ENCODE results near the gene KDF1. TPM values are rescaled to one million over a fixed set of nuclear protein-coding genes. Genes with fewer than 3 reads are reported as not detected.

KDF1 gene
- total and polyA plus RNA-seq, 2 of the 13 experiments (the other 11 are each of a cell fraction or from before 2014, with no cell fraction given): 1.9 to 4.9 TPM

DNA sequence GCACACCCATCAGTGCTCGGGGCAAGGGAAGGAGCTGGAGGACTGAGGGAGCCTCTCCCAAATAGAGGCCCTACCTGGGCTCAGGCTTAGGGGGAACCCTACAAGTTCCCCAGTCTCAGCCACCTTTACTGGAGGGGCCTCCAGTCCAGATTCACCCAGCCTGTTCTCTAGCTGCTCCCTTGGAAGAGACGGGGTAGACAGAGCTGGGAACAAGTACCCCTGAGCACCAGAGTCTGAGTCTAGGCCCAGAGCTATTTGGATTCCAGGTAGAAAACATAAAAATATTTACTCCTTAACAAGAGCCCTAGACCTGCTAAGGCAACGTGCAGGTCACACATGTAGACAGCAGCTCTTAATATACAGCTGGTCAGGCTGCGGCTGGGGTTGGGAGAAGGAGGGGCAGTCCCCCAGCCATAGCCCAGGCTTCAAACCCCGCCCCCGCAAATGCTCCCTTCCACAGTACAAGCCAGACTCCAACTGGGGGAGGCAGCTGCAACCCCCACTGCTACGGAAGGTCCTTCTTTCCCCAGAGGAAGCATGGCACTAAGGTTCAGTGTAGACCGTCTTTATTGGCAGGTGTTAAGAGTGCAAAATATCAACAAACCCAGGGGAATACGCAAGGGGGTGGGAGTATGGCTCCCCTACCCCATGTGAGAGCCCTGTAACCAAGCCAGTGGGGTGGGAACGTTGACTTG lies 44.4 kb upstream of the KDF1 start (continued):
- TF ChIP-seq, protein P1, sequence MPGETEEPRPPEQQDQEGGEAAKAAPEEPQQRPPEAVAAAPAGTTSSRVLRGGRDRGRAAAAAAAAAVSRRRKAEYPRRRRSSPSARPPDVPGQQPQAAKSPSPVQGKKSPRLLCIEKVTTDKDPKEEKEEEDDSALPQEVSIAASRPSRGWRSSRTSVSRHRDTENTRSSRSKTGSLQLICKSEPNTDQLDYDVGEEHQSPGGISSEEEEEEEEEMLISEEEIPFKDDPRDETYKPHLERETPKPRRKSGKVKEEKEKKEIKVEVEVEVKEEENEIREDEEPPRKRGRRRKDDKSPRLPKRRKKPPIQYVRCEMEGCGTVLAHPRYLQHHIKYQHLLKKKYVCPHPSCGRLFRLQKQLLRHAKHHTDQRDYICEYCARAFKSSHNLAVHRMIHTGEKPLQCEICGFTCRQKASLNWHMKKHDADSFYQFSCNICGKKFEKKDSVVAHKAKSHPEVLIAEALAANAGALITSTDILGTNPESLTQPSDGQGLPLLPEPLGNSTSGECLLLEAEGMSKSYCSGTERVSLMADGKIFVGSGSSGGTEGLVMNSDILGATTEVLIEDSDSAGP (CRISPR knock-in tag; IDR thresholded peaks at IDR 0.05; ENCODE audit: borderline replicate concordance): peak; percentile 6; the same call in 1 of the 2 replicates
- TF ChIP-seq, protein P2, sequence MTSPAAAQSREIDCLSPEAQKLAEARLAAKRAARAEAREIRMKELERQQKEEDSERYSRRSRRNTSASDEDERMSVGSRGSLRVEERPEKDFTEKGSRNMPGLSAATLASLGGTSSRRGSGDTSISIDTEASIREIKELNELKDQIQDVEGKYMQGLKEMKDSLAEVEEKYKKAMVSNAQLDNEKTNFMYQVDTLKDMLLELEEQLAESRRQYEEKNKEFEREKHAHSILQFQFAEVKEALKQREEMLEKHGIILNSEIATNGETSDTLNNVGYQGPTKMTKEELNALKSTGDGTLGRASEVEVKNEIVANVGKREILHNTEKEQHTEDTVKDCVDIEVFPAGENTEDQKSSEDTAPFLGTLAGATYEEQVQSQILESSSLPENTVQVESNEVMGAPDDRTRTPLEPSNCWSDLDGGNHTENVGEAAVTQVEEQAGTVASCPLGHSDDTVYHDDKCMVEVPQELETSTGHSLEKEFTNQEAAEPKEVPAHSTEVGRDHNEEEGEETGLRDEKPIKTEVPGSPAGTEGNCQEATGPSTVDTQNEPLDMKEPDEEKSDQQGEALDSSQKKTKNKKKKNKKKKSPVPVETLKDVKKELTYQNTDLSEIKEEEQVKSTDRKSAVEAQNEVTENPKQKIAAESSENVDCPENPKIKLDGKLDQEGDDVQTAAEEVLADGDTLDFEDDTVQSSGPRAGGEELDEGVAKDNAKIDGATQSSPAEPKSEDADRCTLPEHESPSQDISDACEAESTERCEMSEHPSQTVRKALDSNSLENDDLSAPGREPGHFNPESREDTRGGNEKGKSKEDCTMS (CRISPR knock-in tag; conservative IDR thresholded peaks at IDR 0.05): no peak
- TF ChIP-seq, protein P3, sequence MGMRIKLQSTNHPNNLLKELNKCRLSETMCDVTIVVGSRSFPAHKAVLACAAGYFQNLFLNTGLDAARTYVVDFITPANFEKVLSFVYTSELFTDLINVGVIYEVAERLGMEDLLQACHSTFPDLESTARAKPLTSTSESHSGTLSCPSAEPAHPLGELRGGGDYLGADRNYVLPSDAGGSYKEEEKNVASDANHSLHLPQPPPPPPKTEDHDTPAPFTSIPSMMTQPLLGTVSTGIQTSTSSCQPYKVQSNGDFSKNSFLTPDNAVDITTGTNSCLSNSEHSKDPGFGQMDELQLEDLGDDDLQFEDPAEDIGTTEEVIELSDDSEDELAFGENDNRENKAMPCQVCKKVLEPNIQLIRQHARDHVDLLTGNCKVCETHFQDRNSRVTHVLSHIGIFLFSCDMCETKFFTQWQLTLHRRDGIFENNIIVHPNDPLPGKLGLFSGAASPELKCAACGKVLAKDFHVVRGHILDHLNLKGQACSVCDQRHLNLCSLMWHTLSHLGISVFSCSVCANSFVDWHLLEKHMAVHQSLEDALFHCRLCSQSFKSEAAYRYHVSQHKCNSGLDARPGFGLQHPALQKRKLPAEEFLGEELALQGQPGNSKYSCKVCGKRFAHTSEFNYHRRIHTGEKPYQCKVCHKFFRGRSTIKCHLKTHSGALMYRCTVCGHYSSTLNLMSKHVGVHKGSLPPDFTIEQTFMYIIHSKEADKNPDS (CRISPR knock-in tag; IDR thresholded peaks at IDR 0.05): no peak
- no peak for TF ChIP-seq RELA (CRISPR knock-in tag; IDR thresholded peaks at IDR 0.05)
- TF ChIP-seq, protein P4, sequence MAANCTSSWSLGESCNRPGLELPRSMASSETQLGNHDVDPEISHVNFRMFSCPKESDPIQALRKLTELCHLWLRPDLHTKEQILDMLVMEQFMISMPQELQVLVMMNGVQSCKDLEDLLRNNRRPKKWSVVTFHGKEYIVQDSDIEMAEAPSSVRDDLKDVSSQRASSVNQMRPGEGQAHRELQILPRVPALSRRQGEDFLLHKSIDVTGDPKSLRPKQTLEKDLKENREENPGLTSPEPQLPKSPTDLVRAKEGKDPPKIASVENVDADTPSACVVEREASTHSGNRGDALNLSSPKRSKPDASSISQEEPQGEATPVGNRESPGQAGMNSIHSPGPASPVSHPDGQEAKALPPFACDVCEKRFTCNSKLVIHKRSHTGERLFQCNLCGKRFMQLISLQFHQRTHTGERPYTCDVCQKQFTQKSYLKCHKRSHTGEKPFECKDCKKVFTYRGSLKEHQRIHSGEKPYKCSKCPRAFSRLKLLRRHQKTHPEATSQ (CRISPR knock-in tag; IDR thresholded peaks at IDR 0.05; ENCODE audit: borderline replicate concordance): no peak
- no peak for TF ChIP-seq SRSF4 (IDR thresholded peaks at IDR 0.05; ENCODE audit: low read depth, low read length, poor library complexity, severe bottlenecking)
- TF ChIP-seq ZSCAN29 (CRISPR knock-in tag; conservative IDR thresholded peaks at IDR 0.05): no peak
- TF ChIP-seq, protein P5, sequence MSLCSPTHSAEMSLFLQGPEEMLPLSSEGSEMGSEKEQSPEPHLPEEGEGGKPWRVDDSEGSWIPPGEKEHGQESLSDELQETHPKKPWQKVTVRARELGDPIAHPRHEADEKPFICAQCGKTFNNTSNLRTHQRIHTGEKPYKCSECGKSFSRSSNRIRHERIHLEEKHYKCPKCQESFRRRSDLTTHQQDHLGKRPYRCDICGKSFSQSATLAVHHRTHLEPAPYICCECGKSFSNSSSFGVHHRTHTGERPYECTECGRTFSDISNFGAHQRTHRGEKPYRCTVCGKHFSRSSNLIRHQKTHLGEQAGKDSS (CRISPR knock-in tag; IDR thresholded peaks at IDR 0.05; ENCODE audit: borderline replicate concordance, low read depth): 0 out of 2 replicates have a peak, but pooled peaks have one; percentile 29
- TF ChIP-seq, protein P6, sequence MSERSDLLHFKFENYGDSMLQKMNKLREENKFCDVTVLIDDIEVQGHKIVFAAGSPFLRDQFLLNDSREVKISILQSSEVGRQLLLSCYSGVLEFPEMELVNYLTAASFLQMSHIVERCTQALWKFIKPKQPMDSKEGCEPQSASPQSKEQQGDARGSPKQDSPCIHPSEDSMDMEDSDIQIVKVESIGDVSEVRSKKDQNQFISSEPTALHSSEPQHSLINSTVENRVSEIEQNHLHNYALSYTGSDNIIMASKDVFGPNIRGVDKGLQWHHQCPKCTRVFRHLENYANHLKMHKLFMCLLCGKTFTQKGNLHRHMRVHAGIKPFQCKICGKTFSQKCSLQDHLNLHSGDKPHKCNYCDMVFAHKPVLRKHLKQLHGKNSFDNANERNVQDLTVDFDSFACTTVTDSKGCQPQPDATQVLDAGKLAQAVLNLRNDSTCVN (CRISPR knock-in tag; IDR thresholded peaks at IDR 0.05; ENCODE audit: borderline replicate concordance): no peak
- peak; percentile 36; the same call in 1 of the 2 replicates for TF ChIP-seq POLR2G (IDR thresholded peaks at IDR 0.05; ENCODE audit: low read depth, low read length)
- TF ChIP-seq ZNF253 (CRISPR knock-in tag; IDR thresholded peaks at IDR 0.05; ENCODE audit: borderline replicate concordance): no peak
- no peak for TF ChIP-seq WIZ (CRISPR knock-in tag; IDR thresholded peaks at IDR 0.05)
- 0 out of 2 replicates have a peak, but pooled peaks have one; percentile 37 for TF ChIP-seq ZNF510 (CRISPR knock-in tag; IDR thresholded peaks at IDR 0.05; ENCODE audit: low read depth)
- peak; percentile 36; the same call in 1 of the 2 replicates for TF ChIP-seq ZC3H13 (CRISPR knock-in tag; IDR thresholded peaks at IDR 0.05)
